ENCODE data around the gene CDC40.

The CDC40 gene

DNA sequence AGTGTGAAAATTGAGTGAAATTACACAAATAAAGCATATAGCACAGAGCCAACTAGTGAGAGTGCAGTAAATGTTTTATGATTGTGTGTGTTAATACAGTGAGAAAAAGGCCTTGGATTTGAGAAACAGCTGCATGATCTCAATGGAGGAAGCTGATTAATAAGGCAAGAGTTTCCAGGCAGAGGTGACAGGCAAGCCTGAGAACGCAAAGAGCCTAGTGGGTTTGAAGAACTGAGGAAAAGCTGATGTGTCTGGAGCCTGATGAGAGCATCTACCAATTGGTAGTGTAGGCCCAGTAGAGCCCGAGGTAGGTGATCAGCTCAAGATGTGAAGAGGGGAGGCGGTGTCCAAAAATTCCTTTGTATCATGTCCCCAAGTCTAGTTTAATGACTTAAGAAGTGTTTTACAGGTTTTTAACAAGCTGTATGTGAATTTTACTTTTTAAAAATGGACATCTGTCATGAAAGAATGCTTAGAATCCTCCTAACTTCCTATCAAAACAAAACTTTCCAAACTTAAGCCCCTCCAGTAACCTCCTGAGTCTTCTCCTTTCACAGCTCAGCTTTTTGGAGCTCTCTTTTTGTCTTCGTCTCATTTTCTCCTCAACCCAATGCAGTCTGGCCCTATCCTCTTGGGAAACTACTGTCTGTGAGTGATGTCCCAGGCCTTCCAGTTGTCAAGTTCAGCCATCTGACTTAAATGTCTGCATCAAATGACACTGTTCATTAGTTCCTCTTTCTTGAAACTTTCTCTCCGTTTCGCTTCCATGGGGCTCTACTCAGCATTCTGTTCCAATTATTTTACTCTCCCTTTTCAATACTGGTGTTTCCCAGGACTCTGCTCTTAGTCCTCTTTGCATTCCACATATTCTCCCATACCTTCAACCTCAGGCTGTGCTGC is 1.2 kb downstream of the CDC40 start:
- peaks cover 15% of the 10 kb centered on the region for H3K4me1 Mint-ChIP-seq
- no peak for TF ChIP-seq CTCF (IDR thresholded peaks at IDR 0.05; ENCODE audit: unreplicated experiment in 3 of 3)
- H3K4me3 Mint-ChIP-seq: no peak overlapping the region
- no peaks in the 10 kb centered on the region for H3K9me3 Mint-ChIP-seq
- H3K27me3 Mint-ChIP-seq (ENCODE audit: low read depth): no peaks in the 10 kb centered on the region
- no peak overlapping the region for H3K27ac Mint-ChIP-seq
- H3K36me3 Mint-ChIP-seq (ENCODE audit: low read depth): peaks cover 4% of the 10 kb centered on the region

DNA sequence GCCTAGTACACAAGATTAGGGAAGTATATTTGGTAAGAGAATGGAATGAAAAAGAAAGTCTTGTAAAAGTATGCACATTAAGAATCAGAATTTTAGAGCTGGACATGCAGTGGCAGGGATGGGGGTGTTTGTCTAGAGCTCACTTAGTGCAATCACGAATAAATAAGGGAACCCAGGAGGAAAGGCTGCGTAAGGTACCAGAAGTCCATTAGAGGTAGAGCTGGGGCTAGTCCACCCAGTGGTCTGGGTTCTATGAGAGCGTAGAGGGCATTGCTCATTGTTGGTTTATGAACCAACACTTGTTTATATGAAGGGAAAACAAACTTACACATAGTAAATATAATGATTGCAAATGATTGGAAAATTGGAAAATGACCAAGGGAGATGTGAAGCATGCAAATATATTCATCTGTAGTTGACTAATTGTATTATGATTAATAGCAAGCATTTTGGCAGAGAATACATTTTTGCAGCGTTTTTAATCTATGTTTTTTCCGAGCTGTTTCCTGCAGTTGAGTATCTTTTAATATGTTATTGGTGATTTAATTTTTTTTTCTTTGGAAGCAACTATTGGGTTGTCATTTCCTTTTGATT is 3.2 kb downstream of the CDC40 start:
- Mint-ChIP-seq H3K27ac (no peak overlapping the region), H3K9me3 (no peaks in the 10 kb centered on the region), H3K36me3 (ENCODE audit: low read depth) (peaks cover 4% of the 10 kb centered on the region), H3K4me1 (peaks cover 8% of the 10 kb centered on the region), H3K4me3 (no peak overlapping the region), H3K27me3 (ENCODE audit: low read depth) (no peaks in the 10 kb centered on the region)
- TF ChIP-seq CTCF (IDR thresholded peaks at IDR 0.05; ENCODE audit: unreplicated experiment in 3 of 3): no peak

DNA sequence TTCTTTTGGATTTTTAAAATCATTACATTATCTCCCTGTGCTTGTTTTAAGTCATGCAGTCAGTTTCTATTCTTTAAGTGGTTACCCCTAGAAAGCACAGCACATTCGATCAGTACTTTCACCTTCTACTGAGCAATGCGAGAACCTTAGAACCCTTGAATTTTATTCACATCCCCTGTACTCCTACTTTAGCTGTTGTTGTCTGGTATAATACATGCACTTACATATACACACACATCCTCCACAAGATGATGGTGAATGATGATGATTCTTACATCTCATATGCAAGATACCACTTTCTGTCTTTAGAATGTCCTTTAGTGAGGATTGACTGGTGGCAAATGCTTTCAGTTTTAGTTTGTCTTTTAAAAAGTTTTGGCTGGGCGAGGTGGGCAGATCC is 5.7 kb downstream of the CDC40 start:
- peaks cover 4% of the 10 kb centered on the region for H3K4me1 Mint-ChIP-seq
- no peaks in the 10 kb centered on the region for H3K9me3 Mint-ChIP-seq
- no peak for TF ChIP-seq CTCF (IDR thresholded peaks at IDR 0.05; ENCODE audit: unreplicated experiment in 3 of 3)
- peak overlapping the region in 1 of 3 experiments; percentile 27 for H3K4me3 Mint-ChIP-seq
- H3K27ac Mint-ChIP-seq: no peak overlapping the region
- H3K27me3 Mint-ChIP-seq (ENCODE audit: low read depth): no peaks in the 10 kb centered on the region
- peaks cover 4% of the 10 kb centered on the region for H3K36me3 Mint-ChIP-seq (ENCODE audit: low read depth)

GRCh38 chr6:110188791-110189190 is 8.6 kb downstream of the CDC40 start:
- no peak overlapping the region for H3K4me3 Mint-ChIP-seq
- no peak overlapping the region for H3K27ac Mint-ChIP-seq
- no peaks in the 10 kb centered on the region for H3K27me3 Mint-ChIP-seq (ENCODE audit: low read depth)
- no peaks in the 10 kb centered on the region for H3K9me3 Mint-ChIP-seq
- H3K36me3 Mint-ChIP-seq (ENCODE audit: low read depth): peaks cover 7% of the 10 kb centered on the region
- no peak for TF ChIP-seq CTCF (IDR thresholded peaks at IDR 0.05; ENCODE audit: unreplicated experiment in 3 of 3)
- peaks cover 4% of the 10 kb centered on the region for H3K4me1 Mint-ChIP-seq

DNA sequence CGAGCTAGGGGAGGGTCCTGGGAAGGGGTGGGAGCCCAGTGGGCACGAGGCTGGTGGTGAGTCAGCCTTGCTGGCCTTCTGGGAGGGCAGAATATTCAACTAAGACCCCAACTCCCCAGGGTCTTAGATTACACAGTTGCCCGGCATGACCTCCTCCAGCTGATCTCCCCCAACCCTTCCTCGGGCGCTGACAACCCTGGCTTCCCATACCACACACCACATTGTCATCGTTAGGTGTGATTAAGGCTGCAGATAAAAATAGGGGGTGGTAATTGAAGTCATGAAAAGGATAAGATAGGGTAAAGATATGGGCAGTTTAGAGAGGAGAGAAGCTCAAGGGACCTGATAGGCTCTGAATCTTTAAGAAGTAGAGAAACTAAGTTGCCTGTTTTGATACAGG is 10.5 kb downstream of the CDC40 start:
- H3K36me3 Mint-ChIP-seq (ENCODE audit: low read depth): peaks cover 14% of the 10 kb centered on the region
- no peaks in the 10 kb centered on the region for H3K27me3 Mint-ChIP-seq (ENCODE audit: low read depth)
- H3K9me3 Mint-ChIP-seq: no peaks in the 10 kb centered on the region
- H3K27ac Mint-ChIP-seq: no peak overlapping the region
- H3K4me1 Mint-ChIP-seq: peaks cover 4% of the 10 kb centered on the region
- TF ChIP-seq CTCF (IDR thresholded peaks at IDR 0.05; ENCODE audit: unreplicated experiment in 3 of 3): no peak
- H3K4me3 Mint-ChIP-seq: no peak overlapping the region
